ENCODE measurements around the gene WSB1. TPM values are rescaled to one million over a fixed set of nuclear protein-coding genes. Genes with fewer than 3 reads are reported as not detected.
"Not testable (repeated sequence)": the region's sequence is repeated elsewhere in the genome, so short reads cannot be mapped to it uniquely, and the experiment has no call there.

WSB1 gene
- total RNA-seq, 4 donors from 2014 or later, result 33.1 to 105 (median 55.6) TPM

- intact Hi-C loops (cut with DNase I; ENCODE audit: low total_unique reads), result no loop called here
These were observed 23.9 kb upstream of the WSB1 start for GRCh38 chr17:27269974-27270373.

GRCh38 chr17:27276653-27277156, 17.2 kb upstream of the WSB1 start:
- intact Hi-C loops (cut with DNase I; ENCODE audit: low total_unique reads), result no loop called here
- WGBS, 2 donors, result 79 to 80% methylated on average over 14 of the region's 14 CpGs
- no peak overlapping the region for H3K4me3 ChIP-seq (ENCODE audit: low read depth, poor library complexity, severe bottlenecking)
- DNase-seq (ENCODE audit: low spot score in 2 of 2), result no peak
- TF ChIP-seq POLR2A (IDR thresholded peaks at IDR 0.05) (no peak), CTCF (IDR thresholded peaks at IDR 0.05) (no peak)

More at GRCh38 chr17:27269974-27270373, 23.9 kb upstream of the WSB1 start:
- no peak overlapping the region for H3K4me3 ChIP-seq (ENCODE audit: low read depth, poor library complexity, severe bottlenecking)
- no peak for DNase-seq (ENCODE audit: low spot score in 2 of 2)
- 85 to 91% methylated on average over 7 of the region's 7 CpGs for WGBS, 2 donors
- TF ChIP-seq CTCF (IDR thresholded peaks at IDR 0.05) (no peak), POLR2A (IDR thresholded peaks at IDR 0.05) (no peak)

- H3K4me3 ChIP-seq (ENCODE audit: low read depth, poor library complexity, severe bottlenecking); intact Hi-C loops (cut with DNase I; ENCODE audit: low total_unique reads); DNase-seq (ENCODE audit: low spot score in 2 of 2): not testable (repeated sequence)
- 90 to 93% methylated on average over 3 of the region's 3 CpGs for WGBS, 2 donors
These were observed 14.8 kb upstream of the WSB1 start for GRCh38 chr17:27279132-27279531.

- H3K4me3 ChIP-seq (ENCODE audit: low read depth, poor library complexity, severe bottlenecking), result no peak overlapping the region
- 92 to 95% methylated on average over 10 of the region's 10 CpGs for WGBS, 2 donors
- intact Hi-C loops (cut with DNase I; ENCODE audit: low total_unique reads), result no loop called here
- no peak for TF ChIP-seq CTCF (IDR thresholded peaks at IDR 0.05)
- no peak for TF ChIP-seq POLR2A (IDR thresholded peaks at IDR 0.05)
- no peak for DNase-seq (ENCODE audit: low spot score in 2 of 2)
These were observed 13.4 kb upstream of the WSB1 start for GRCh38 chr17:27280527-27280926.

GRCh38 chr17:27281438-27281837, 12.5 kb upstream of the WSB1 start:
- TF ChIP-seq CTCF (IDR thresholded peaks at IDR 0.05) (no peak), POLR2A (IDR thresholded peaks at IDR 0.05) (no peak)
- 64 to 68% methylated on average over 3 of the region's 3 CpGs for WGBS, 2 donors
- DNase-seq (ENCODE audit: low spot score in 2 of 2), result no peak
- intact Hi-C loops (cut with DNase I; ENCODE audit: low total_unique reads), result no loop called here
- H3K4me3 ChIP-seq (ENCODE audit: low read depth, poor library complexity, severe bottlenecking), result no peak overlapping the region

GRCh38 chr17:27282054-27282551, 11.8 kb upstream of the WSB1 start:
- WGBS, 2 donors, result 71 to 87% methylated on average over 1 of the region's 1 CpG
- TF ChIP-seq POLR2A (IDR thresholded peaks at IDR 0.05) (no peak), CTCF (IDR thresholded peaks at IDR 0.05) (no peak)
- no peak for DNase-seq (ENCODE audit: low spot score in 2 of 2)
- H3K4me3 ChIP-seq (ENCODE audit: low read depth, poor library complexity, severe bottlenecking), result no peak overlapping the region
- intact Hi-C loops (cut with DNase I; ENCODE audit: low total_unique reads), result no loop called here

Measured in lower leg skin (tissue), 4 donors.